ENCODE data around the gene TMEM259. TPM values are rescaled to one million over a fixed set of nuclear protein-coding genes. Genes with fewer than 3 reads are reported as not detected.

The TMEM259 gene
- total RNA-seq, 1 donor from 2014 or later: 257 TPM

DNA sequence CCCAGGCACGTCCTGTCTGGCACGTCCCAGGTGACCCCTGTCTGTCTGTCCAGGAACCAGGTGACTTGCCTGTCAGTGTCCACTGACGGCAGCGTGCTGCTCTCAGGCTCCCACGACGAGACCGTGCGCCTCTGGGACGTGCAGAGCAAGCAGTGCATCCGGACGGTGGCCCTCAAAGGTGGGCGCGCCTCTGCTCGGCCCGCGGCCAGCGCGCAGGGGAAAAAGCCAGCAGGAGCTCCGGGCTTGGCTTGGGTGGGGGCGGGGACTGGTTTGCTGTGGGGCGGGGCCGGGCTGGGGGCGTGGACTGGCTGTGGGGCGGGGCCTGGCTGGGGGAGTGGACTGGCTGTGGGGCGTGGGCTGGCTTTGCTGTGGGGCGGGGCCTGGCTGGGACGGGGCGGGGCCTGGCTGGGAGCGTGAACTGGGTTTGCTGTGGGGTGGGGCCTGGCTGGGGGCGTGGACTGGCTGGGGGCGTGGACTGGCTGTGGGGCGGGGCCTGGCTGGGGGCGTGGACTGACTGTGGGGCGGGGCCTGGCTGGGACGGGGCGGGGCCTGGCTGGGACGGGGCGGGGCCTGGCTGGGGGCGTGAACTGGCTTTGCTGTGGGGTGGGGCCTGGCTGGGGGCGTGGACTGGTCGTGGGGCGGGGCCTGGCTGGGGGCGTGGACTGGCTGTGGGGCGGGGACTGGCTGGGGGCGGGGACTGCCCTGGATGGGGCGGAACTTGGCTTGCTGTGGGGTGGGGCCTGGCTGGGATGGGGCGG is 29.6 kb downstream of the TMEM259 start:
- CTCF ChIA-PET: no interaction called here
- DNase-seq (no peak), ATAC-seq (ENCODE audit: low read depth) (peak; percentile 67)
- Mint-ChIP-seq H3K9me3 (no peaks in the 10 kb centered on the region), H3K27me3 (peaks cover 1% of the 10 kb centered on the region), H3K27ac (no peak overlapping the region), H3K36me3 (ENCODE audit: low read depth) (peaks cover 43% of the 10 kb centered on the region), H3K4me1 (peaks cover 4% of the 10 kb centered on the region), H3K4me3 (no peak overlapping the region)
- intact Hi-C loops (cut with micrococcal nuclease): no loop called here
- POLR2A ChIA-PET: interaction anchor here (0.6 kb wide), 1 partner anchor 86 kb away, joined by 4 read pairs; no protein-coding TSS in a partner anchor
- TF ChIP-seq, protein P1, sequence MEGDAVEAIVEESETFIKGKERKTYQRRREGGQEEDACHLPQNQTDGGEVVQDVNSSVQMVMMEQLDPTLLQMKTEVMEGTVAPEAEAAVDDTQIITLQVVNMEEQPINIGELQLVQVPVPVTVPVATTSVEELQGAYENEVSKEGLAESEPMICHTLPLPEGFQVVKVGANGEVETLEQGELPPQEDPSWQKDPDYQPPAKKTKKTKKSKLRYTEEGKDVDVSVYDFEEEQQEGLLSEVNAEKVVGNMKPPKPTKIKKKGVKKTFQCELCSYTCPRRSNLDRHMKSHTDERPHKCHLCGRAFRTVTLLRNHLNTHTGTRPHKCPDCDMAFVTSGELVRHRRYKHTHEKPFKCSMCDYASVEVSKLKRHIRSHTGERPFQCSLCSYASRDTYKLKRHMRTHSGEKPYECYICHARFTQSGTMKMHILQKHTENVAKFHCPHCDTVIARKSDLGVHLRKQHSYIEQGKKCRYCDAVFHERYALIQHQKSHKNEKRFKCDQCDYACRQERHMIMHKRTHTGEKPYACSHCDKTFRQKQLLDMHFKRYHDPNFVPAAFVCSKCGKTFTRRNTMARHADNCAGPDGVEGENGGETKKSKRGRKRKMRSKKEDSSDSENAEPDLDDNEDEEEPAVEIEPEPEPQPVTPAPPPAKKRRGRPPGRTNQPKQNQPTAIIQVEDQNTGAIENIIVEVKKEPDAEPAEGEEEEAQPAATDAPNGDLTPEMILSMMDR (IDR thresholded peaks at IDR 0.05): no peak

DNA sequence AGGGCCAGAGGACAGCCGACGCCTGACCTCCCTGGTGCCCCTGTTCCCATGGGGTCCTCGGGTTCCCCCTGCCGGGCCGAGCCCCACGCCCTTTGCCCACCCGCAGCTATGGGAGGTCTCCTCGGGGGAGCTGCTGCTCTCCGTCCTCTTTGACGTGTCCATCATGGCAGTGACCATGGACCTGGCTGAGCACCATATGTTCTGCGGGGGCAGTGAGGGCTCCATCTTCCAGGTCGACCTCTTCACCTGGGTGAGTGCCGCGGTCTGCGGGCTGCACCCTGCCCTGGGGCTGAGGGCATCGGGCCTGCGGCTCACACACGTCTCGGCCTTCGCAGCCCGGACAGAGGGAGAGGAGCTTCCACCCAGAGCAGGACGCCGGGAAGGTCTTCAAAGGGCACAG is 30.2 kb downstream of the TMEM259 start:
- CTCF ChIA-PET: no interaction called here
- Mint-ChIP-seq H3K9me3 (no peaks in the 10 kb centered on the region), H3K27ac (no peak overlapping the region), H3K36me3 (ENCODE audit: low read depth) (peaks cover 44% of the 10 kb centered on the region), H3K4me3 (no peak overlapping the region), H3K4me1 (peaks cover 3% of the 10 kb centered on the region), H3K27me3 (no peaks in the 10 kb centered on the region)
- ATAC-seq (ENCODE audit: low read depth) (no peak), DNase-seq (no peak)
- POLR2A ChIA-PET: no interaction called here
- intact Hi-C loops (cut with micrococcal nuclease): no loop called here
- TF ChIP-seq, protein P1 (IDR thresholded peaks at IDR 0.05): no peak

DNA sequence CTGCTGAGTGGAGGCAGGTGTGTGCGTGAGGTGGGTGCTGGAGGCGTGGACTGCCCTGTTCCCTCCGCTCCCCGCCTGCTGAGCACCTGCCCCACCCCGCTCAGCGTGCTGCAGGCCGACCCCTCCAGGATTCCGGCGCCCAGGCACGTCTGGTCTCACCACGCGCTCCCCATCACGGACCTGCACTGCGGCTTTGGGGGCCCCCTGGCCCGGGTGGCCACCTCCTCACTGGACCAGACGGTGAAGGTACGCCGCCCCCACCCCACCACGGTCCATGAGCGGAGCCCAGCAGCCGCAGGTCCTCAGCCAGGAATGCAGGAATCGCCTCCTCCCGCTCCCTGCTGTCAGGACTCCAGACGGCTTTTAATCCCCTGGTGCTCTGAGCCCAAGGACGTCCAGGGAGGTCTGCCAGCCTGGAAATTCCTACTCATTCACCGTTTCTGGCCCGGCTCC is 30.8 kb downstream of the TMEM259 start:
- TF ChIP-seq, protein P1 (IDR thresholded peaks at IDR 0.05): no peak
- Mint-ChIP-seq H3K4me1 (peaks cover 5% of the 10 kb centered on the region), H3K9me3 (no peaks in the 10 kb centered on the region), H3K4me3 (no peak overlapping the region), H3K27ac (no peak overlapping the region), H3K27me3 (no peaks in the 10 kb centered on the region), H3K36me3 (ENCODE audit: low read depth) (peaks cover 45% of the 10 kb centered on the region)
- intact Hi-C loops (cut with micrococcal nuclease): no loop called here
- ATAC-seq (ENCODE audit: low read depth): no peak
- CTCF ChIA-PET: no interaction called here
- POLR2A ChIA-PET: no interaction called here
- DNase-seq: no peak

DNA sequence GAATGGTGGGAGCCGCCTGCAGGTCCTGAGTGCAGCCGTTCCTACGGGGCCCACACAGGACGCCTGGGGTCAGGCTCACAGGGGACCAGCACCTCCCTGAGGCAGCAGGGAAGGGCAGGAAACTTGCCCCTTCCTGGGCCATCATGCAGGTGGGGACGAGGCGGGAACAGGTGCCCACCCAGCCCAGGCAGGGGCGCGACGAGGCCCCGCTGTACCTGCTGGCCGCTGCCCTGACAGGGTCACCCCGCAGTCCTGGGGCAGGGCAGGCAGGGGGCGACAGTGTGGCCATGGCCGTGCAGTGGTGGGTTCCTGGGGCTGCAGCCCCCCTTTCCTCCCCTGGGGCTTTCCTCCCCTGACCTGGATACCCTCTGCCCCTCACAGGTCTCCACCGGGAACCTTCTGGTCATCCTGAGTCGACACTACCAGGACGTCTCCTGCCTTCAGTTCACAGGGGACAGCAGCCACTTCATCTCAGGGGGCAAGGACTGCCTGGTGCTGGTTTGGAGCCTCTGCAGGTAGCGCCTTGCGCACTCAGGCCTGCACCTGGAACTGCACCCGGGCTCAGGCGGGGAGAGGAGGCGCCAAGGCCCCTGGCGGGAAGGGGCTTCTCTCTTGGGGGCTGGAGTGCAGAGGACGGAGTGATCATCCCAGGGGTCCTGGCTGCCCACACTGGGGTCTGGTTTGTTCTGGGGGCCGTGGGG is 31.4 kb downstream of the TMEM259 start:
- no peaks in the 10 kb centered on the region for H3K27me3 Mint-ChIP-seq
- intact Hi-C loops (cut with micrococcal nuclease): no loop called here
- ChIA-PET POLR2A (interaction anchor here (0.7 kb wide), 1 partner anchor 49 kb away, joined by 3 read pairs; no protein-coding TSS in a partner anchor), CTCF (no interaction called here)
- H3K4me3 Mint-ChIP-seq: no peak overlapping the region
- peaks cover 11% of the 10 kb centered on the region for H3K4me1 Mint-ChIP-seq
- H3K36me3 Mint-ChIP-seq (ENCODE audit: low read depth): peaks cover 49% of the 10 kb centered on the region
- ATAC-seq (ENCODE audit: low read depth): no peak
- TF ChIP-seq, protein P1 (IDR thresholded peaks at IDR 0.05): no peak
- no peak for DNase-seq
- H3K27ac Mint-ChIP-seq: no peak overlapping the region
- no peaks in the 10 kb centered on the region for H3K9me3 Mint-ChIP-seq

DNA sequence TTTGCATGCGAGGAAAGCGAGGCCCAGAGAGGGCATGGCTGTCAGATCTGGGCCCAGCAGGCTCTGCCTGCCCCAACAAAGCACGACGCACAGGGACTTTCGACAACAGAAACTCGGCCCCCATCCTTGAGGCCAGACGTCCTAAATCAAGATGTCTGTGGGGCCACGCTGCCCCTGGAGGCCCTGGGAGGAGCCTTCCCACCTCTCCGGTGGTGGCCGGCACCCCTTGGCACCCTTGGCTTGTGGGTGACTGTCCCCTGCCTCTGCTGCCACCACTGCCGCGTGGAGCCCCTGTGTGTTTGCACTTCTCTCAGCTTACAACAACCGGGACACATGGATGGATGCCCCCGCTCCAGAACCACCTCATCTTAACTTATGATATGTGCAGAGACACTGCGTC is 32.4 kb downstream of the TMEM259 start:
- DNase-seq: no peak
- peaks cover 50% of the 10 kb centered on the region for H3K36me3 Mint-ChIP-seq (ENCODE audit: low read depth)
- CTCF ChIA-PET: no interaction called here
- H3K27ac Mint-ChIP-seq: no peak overlapping the region
- TF ChIP-seq, protein P1 (IDR thresholded peaks at IDR 0.05): no peak
- intact Hi-C loops (cut with micrococcal nuclease): no loop called here
- peaks cover 16% of the 10 kb centered on the region for H3K4me1 Mint-ChIP-seq
- H3K9me3 Mint-ChIP-seq: no peaks in the 10 kb centered on the region
- no peak for ATAC-seq (ENCODE audit: low read depth)
- no peaks in the 10 kb centered on the region for H3K27me3 Mint-ChIP-seq
- POLR2A ChIA-PET: interaction anchor here (0.5 to 0.7 kb wide), 3 partner anchors 50 to 127 kb away, joined by 3 to 6 read pairs (median 3); partner anchors contain the start of genes MED16 and RNU6-9
- no peak overlapping the region for H3K4me3 Mint-ChIP-seq
